Measurements from ENCODE around the gene ARPC5L. TPM values are rescaled to one million over a fixed set of nuclear protein-coding genes. Genes with fewer than 3 reads are reported as not detected.

ARPC5L gene
- total RNA-seq: 27.4 and 30.5 TPM in 2 replicates

DNA sequence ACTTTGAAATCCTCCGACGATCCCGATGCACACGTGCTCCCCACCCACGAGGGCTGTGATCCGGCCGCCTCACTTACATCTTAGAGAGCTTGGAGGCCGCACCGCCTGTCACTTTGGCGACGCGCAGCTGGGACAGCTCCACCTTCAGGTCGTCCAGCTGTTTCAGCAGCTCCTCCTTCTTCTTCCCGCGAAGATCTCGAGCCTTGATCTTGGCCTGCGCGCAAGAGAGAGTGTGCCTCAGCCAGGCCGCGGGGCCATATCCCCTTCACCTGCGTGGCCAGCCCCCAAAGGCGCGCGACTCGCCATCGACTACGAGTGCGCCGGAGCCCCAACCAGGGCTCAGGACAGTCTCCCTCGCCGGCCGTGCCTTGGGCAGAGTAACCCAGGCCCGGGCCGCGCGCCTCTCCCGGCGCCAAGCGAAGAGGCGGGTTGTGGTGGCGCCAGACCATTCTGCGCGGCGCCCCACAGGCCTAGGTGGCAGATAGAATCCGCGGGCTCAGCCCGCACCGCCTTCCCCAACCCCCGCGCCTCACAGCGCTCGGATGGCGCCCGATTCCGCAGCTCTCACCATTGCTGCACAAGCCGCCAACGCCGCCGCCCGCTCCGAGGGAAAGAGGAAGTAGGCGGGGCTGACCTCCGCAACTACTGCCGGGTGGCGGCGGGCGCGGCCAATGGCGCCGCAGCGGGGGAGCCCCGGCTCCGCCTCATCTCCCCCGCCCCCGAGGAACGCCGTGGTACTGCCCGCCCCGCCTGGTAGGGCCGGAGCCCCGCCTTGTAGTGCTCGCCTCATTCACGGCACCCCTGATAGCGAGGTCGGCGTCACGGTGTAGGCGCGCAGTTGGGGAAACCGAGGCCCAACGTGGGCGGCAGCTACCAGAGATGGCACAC is at the start of gene ARPC5L, which contains the start of gene RPL35:
TSS of gene ARPC5L (plus strand) at position 789 of the 888 bp plus-strand sequence. CDS start 7,161 bp downstream, outside the sequence.
TSS of gene RPL35 (minus strand) at position 616 of the 888 bp plus-strand sequence. CDS start at position 571, 45 bp downstream.

DNA sequence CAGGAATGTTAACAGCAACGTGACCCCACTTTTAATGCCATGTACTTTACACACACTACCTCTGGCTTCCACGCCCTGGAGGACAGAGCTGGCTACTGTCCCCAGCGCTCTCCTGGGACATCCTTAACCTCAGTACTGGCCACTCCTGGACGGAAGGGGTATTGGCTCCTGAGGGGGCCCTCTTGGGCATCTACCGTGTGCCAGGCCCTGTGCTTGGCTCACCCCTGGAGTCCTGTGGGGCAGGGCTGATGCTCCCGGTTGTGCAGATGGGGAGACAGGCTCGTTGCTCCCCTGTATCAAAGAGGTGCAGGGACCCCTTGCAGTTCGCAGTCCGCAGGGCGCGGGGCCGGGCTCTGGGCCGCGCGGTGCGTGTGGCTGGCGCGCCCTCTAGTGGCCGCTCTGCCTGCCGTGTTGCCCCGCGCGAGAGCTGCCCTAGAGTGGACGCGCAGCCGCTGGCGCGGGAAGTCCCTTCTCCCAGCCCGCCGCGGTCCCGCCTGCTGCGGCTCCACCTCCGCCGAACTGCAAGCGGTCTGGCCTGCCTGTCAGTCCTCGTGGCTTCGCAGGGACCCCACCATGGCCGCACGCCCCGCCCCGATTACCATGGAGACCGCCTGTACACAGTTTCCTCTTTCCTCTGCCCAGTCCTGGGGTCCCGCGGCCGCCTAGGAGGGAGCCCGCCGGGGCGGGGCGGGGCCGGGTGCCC is 8.9 kb upstream of the ARPC5L start, which contains the start of gene WDR38:
TSS of gene WDR38 (plus strand) at position 632 of the 703 bp plus-strand sequence. CDS start 72 bp downstream, outside the sequence.

Other genes with a start within 250 kb of the ARPC5L start
- under 0.01 TPM in 2 replicates for gene NR6A1, start 90.8 kb upstream of the ARPC5L start, total RNA-seq
- 14.1 and 33.0 TPM in 2 replicates for gene OLFML2A, start 85.0 kb upstream of the ARPC5L start, total RNA-seq
- gene WDR38, start 8.7 kb upstream of the ARPC5L start, total RNA-seq: not detected in 2 replicates
- 3,814 and 4,108 TPM in 2 replicates for gene RPL35, start 173 bp upstream of the ARPC5L start, total RNA-seq
- gene GOLGA1, start 79.0 kb downstream of the ARPC5L start, total RNA-seq: 8.1 and 14.5 TPM in 2 replicates